Gastroesophageal sphincter (tissue), 3 donors: ENCODE results near the gene UNC5A.

Experiments used
- POLR2A ChIP-seq, 2 donors: fragments of 450-650 bp; IDR thresholded peaks; one replicate each; pipeline ENCODE4 v1.6.1; 2017; ENCODE audit warnings: antibody characterized with exemption in 2 of 2, mild to moderate bottlenecking in 2 of 2, moderate library complexity in 1 of 2
- TF ChIP-seq, protein P1 (sequence below), 4 experiments: fragments of 200-600 bp in 2 of 4; fragments of 450-650 bp in 2 of 4; sonication (generic) in 1 of 4; IDR thresholded peaks; one replicate each; pipeline ENCODE4 v1.5.1; 2017 to 2019; ENCODE audit warnings: antibody characterized with exemption in 4 of 4, mild to moderate bottlenecking in 2 of 4, moderate library complexity in 2 of 4

DNA sequence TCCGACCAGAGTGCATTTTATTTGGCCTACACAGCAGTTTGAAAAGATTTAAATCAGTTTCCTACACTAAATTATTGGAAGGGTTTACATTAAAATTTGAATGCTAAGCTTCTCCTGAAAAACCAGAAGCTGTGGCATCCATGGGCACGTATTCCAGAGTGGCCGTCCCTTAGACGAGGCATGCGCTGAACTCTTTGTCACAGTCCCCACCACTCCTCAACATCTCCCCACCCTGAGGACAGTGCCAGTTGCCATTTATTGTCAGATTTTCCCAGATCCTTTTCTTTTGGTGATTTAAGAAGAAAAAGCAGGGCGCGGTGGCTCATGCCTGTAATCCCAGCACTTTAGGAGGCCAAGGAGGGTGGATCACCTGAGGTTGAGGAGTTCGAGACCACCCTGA, 39.9 kb upstream of the UNC5A start:
- TF ChIP-seq POLR2A (IDR thresholded peaks at IDR 0.05): no peak
- TF ChIP-seq, protein P1, sequence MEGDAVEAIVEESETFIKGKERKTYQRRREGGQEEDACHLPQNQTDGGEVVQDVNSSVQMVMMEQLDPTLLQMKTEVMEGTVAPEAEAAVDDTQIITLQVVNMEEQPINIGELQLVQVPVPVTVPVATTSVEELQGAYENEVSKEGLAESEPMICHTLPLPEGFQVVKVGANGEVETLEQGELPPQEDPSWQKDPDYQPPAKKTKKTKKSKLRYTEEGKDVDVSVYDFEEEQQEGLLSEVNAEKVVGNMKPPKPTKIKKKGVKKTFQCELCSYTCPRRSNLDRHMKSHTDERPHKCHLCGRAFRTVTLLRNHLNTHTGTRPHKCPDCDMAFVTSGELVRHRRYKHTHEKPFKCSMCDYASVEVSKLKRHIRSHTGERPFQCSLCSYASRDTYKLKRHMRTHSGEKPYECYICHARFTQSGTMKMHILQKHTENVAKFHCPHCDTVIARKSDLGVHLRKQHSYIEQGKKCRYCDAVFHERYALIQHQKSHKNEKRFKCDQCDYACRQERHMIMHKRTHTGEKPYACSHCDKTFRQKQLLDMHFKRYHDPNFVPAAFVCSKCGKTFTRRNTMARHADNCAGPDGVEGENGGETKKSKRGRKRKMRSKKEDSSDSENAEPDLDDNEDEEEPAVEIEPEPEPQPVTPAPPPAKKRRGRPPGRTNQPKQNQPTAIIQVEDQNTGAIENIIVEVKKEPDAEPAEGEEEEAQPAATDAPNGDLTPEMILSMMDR (IDR thresholded peaks at IDR 0.05): no peak
